Left kidney (tissue), 2 donors: ENCODE data around the gene XAB2. TPM values are rescaled to one million over a fixed set of nuclear protein-coding genes. Genes with fewer than 3 reads are reported as not detected.

ENCODE experiments used
- DNase-seq: peaks from one replicate; pipeline ENCODE4 v3.0.0-alpha.2; 2013
- polyA plus RNA-seq: library from polyadenylated mRNA; unstranded; fragments of 120-200 nt; gene quantifications from one replicate; pipeline ENCODE4 v1.2.1, GENCODE V29; 2013; ENCODE audit not compliant: insufficient read length

Gene XAB2
- polyA plus RNA-seq, 1 donor, result 29.4 TPM

GRCh38 chr19:7612282-7613274 is 16.8 kb downstream of the XAB2 start:
- no peak for DNase-seq

GRCh38 chr19:7611541-7612279 is 17.6 kb downstream of the XAB2 start:
- DNase-seq, result no peak

GRCh38 chr19:7610491-7611240 is 18.7 kb downstream of the XAB2 start:
- DNase-seq, result no peak

GRCh38 chr19:7607874-7608560 is 21.3 kb downstream of the XAB2 start:
- no peak for DNase-seq

- no peak for DNase-seq
Observed at GRCh38 chr19:7607212-7607873, 22.0 kb downstream of the XAB2 start.

- DNase-seq, result no peak
Observed at GRCh38 chr19:7606289-7606688, 23.1 kb downstream of the XAB2 start.

GRCh38 chr19:7605490-7606222 is 23.7 kb downstream of the XAB2 start:
- DNase-seq, result no peak

- no peak for DNase-seq
Observed at GRCh38 chr19:7603919-7604318, 25.4 kb downstream of the XAB2 start.

GRCh38 chr19:7602935-7603497 is 26.3 kb downstream of the XAB2 start:
- DNase-seq, result no peak

GRCh38 chr19:7602240-7602934 is 27.0 kb downstream of the XAB2 start:
- DNase-seq, result no peak

- no peak for DNase-seq
Observed at GRCh38 chr19:7600721-7601120, 28.6 kb downstream of the XAB2 start.

- DNase-seq, result no peak
Observed at GRCh38 chr19:7598180-7598579, 31.2 kb downstream of the XAB2 start.

- DNase-seq, result no peak
Observed at GRCh38 chr19:7597689-7598088, 31.7 kb downstream of the XAB2 start.

- no peak for DNase-seq
Observed at GRCh38 chr19:7596211-7596937, 33.0 kb downstream of the XAB2 start.

- peak; percentile 61 for DNase-seq
Observed at GRCh38 chr19:7595466-7596133, 33.7 kb downstream of the XAB2 start, which contains the start of gene CAMSAP3. CAMSAP3 (plus strand) TSS chr19:7595863; CDS start chr19:7596003, 140 bp downstream.

- no peak for DNase-seq
Observed at GRCh38 chr19:7590256-7590655, 39.1 kb downstream of the XAB2 start.

- no peak for DNase-seq
Observed at GRCh38 chr19:7589822-7590221, 39.5 kb downstream of the XAB2 start.

- DNase-seq, result no peak
Observed at GRCh38 chr19:7582446-7582845, 46.9 kb downstream of the XAB2 start.
